Activated T-cell treated with anti-CD3 and anti-CD28 coated beads for 4 hours (primary cell): ENCODE results near the gene LMNB1.
A peak's percentile ranks its signal among the peaks of the same experiment; 100 is the strongest.
"Not testable (repeated sequence)": the region's sequence is repeated elsewhere in the genome, so short reads cannot be mapped to it uniquely, and the experiment has no call there.

ENCODE experiments used
- DNase-seq: peaks from one replicate; pipeline ENCODE4 v3.0.0-alpha.2; 2020

LMNB1 gene

DNA sequence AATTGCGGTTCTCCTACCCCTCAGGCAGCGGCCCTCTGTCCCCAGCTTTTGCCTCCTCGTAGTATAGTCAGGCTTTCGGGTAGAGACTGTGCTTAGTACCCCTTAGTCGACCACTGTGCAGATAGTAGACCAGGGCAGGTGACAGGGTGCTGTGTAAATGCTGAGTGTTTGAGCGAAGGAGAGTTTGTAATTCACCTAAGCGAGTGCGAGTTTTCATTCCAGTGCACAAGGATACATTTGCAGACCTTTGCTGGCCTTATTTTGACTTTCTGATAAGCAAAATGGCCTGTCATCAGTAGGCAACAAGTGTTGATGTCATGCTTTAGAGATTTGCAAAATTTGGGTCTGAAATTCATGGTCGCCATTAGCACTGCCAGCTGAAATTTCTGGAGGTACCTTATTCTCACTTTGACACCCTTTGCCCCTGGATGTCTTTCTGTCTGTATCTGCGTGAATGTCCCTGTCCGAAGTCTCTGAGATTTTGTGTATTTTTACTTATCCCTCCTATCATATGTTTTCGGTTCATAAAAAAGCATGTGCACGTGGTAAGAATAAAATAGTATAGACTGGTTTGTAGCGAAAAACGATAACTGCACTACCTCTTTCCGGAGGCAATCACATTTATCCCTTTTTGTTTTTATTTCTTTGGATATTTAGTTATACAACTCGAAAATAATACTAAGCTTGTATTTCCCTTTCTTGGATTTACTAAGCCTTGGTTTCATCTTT is 1.9 kb downstream of the LMNB1 start:
- DNase-seq = no peak

GRCh38 chr5:126780165-126780827 is 3.4 kb downstream of the LMNB1 start:
- DNase-seq = peak; percentile 37

DNA sequence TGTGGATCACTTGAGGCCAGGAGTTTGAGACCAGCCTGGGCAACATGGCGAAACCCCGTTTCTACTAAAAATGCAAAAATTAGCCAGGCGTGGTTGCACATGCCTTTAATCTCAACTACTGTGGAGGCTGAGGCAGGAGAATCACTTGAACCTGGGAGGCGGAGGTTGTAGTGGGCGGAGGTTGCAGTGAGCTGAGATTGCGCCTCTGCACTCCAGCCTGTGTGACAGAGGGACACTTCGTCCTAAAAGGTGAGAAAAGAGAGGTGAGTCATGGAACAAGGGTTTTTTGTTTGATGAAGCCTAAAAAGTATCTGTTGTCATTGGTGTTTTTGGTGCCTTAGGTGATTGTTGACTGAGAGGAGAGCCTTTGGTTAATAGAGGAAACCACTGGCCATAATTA is 11.5 kb downstream of the LMNB1 start:
- not testable (repeated sequence) for DNase-seq

DNA sequence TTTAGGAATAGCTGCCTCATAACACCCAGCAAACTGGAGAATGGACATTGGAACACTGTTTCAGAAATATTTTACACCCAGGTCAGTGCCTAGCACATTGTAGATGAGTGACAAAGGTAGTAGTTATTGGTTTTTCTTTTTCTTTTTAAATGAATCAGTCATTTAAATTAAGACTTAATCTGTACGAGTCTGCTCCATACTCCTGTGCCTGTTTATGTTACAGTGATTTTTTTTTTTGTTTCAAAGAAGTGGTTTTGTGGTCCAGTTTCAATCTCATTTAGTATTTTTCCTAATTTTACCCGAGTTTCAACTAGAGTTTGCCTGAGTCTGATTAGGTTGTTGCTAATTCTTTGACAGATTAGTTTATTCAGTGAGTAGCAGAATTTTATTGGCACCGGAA is 16.2 kb downstream of the LMNB1 start:
- no peak for DNase-seq

DNA sequence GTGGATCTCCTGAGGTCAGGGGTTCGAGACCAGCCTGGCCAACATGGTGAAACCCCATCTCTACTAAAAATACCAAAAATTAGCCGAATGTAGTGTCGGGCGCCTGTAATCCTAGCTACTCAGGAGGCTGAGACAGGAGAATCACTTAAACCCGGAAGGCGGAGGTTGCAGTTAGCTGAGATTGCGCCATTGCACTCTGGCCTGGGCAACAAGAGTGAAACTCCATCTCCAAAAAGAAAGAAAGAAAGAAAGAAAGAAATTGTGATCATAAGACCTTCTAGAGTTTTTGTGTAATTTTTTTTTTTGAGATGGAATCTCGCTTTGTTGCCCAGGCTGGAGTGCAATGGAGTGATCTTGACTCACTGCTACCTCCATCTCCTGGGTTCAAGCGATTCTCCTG is 16.7 kb downstream of the LMNB1 start:
- not testable (repeated sequence) for DNase-seq

DNA sequence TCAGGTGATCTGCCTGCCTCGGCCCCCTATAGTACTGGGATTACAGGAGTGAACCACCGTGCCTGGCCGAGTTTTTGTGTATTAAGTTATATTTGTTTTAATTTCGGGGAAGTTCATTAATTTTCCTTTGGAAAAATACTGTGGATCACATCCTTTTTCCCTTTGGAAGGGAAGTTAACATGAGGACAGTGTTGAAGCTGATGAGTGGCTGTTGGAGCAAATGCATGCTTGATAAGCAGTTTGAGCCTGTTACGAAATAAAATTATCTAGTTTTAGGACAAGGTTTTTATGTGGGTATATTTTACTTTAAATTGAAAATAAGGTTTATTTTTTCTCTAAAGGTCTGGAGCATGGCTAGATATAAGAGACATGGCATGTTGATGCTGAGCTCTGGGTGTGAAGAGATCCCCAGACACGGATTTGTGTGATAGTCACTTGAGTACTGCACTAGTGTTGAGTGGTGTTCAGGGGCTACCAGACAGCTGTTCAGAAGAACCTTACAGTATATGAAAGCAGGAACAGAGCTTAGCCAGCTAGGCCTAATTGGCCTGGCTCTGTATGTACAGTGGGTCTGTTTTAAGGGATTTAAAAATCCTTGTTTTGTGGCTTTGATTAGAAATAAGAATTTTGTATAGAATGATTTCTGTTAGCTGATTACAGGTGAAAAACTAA is 17.4 kb downstream of the LMNB1 start:
- DNase-seq = no peak

GRCh38 chr5:126799780-126800179 is 22.8 kb downstream of the LMNB1 start:
- DNase-seq = no peak

- no peak for DNase-seq
Measured at GRCh38 chr5:126801174-126801991, 24.4 kb downstream of the LMNB1 start.

DNA sequence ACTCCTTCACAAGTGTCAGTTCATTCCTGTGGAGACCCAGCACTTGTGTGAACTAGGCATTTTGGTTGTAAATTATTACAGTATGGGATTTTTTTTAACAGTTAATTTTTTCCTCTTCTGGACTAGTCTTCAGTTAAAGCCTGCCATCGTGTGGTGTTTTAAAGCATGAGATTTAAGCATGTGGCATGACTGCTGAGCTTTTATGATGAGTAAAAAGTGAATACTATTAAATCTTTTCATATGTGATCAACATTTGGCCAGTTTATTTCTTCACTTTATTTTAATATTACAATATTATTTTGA is 25.0 kb downstream of the LMNB1 start:
- DNase-seq = no peak

DNA sequence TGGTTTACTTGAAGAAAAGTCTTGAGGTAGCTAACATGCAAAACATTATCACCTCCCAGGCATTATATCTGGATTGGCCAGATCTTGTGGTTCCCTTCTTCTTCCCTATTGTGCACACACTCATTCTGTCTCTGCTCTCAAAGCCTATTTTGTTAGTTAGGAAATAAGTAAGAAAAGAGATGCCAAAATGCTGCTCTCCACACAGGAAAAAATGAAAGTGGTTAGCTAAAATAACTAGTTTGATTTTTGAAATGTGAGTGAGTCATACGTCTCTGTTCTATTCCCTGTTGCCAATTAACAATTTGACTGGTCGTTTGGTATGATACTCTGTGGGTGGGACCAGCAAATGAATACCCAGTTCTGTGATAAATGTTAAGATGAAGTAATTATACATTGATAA is 28.1 kb downstream of the LMNB1 start:
- DNase-seq = no peak

GRCh38 chr5:126808521-126808988 is 31.6 kb downstream of the LMNB1 start:
- DNase-seq = no peak

DNA sequence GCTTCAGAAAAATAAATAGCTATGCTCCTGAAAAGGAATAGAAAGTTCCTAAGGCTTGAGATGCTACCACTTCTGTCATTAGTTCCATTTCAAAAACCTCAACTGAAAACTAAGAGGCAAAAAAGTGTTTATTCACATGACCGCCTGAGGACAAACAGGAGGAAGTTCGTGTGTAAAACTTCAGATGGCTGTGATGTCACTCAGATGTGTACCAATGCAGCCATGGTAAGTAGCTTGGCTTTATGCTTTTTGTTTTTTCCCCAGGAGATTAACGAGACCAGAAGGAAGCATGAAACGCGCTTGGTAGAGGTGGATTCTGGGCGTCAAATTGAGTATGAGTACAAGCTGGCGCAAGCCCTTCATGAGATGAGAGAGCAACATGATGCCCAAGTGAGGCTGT is 33.0 kb downstream of the LMNB1 start:
- DNase-seq = no peak

- no peak for DNase-seq
Measured at GRCh38 chr5:126810596-126811380, 33.9 kb downstream of the LMNB1 start.

DNA sequence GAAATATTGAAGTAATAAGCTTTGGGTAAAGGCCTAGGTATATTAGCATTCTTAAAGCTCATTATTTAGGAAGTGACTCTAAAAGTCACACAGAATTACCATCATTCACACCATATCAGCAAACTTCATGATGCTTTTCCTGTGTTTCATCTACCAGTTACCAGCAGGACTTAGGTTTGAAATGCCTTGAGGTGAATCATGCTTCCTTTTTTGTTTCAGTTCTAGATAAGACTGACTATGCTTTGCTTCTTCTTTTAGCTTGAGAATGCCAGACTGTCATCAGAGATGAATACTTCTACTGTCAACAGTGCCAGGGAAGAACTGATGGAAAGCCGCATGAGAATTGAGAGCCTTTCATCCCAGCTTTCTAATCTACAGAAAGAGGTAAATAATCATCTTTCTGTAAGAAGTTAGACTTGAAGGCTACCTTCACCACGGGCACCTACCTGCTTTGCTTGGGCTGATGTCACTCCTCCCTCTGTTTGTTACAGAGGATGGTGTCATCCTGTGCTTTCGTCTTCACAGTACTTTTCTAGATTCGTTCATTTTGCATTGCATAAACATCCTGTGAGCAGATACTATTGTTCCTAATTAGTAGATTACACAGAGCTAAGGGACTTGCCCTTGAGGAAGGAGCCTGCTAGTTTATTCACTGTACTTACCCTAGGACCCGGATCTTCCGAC is 34.7 kb downstream of the LMNB1 start:
- DNase-seq = no peak

- DNase-seq = no peak
Measured at GRCh38 chr5:126812199-126812570, 35.2 kb downstream of the LMNB1 start.

DNA sequence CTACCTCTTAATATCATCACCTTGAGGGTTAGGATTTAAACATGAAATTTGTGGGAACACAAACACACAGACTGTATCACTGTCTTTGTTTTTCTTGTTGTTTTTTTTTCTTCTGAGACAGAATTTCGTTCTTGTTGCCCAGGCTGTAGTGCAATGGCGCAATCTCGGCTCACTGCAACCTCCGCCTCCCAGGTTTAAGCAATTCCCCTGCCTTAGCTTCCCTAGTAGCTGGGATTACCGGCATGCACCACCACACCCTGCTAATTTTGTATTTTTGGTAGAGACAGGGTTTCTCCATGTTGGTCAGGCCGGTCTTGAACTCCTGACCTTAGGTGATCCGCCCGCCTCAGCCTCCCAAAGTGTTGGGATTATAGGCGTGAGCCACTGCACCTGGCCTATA is 36.9 kb downstream of the LMNB1 start:
- not testable (repeated sequence) for DNase-seq

- no peak for DNase-seq
Measured at GRCh38 chr5:126814721-126815404, 37.9 kb downstream of the LMNB1 start.

DNA sequence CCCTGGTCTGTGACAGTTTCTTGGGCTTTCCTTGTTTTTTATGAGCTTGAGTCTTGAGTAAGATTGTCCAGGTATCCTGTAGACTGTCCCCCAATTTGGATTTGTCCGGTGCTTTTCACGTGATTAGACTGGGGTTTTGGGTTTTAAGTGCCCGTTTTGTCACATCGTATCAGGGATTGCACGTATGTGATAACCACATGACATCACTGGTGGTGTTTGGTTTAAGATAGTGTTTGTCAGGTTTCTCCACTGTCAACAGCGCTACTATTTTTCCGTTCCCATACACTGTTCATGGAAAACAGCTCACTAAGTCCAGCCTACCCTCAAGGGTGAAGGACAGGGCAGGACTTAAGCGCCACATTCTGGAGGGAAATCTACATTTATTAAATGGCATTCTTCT is 39.7 kb downstream of the LMNB1 start:
- no peak for DNase-seq

DNA sequence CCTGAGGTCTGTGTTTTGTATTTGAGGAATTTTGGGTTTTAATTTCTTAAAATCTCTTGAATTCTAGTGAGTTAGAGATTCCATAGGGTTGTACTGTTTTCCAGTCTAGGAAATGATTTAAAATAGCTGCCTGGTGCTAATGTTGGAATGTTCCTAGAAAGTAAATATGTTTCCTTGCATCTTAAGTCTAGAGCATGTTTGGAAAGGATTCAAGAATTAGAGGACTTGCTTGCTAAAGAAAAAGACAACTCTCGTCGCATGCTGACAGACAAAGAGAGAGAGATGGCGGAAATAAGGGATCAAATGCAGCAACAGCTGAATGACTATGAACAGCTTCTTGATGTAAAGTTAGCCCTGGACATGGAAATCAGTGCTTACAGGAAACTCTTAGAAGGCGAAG is 41.8 kb downstream of the LMNB1 start:
- DNase-seq = no peak

DNA sequence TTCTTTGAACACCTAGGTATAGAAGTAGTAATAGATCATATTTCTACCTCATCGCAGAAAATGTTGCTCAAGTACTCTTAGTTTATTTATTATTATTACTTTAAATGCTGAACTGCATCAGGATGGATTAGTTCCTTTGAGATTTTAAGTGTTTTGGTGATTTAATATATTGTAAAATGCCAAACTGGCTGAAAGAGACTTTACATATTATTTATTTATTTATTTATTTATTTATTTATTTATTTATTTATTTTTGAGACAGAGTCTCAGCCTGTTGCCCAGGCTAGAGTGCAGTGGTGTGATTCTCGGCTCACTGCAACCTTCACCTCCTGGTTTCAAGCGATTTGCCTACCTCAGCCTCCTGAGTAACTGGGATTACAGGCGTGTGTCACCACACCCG is 42.3 kb downstream of the LMNB1 start:
- no peak for DNase-seq

- DNase-seq = no peak
Measured at GRCh38 chr5:126826619-126827215, 49.8 kb downstream of the LMNB1 start.
